A549 (cell line): ENCODE results near the gene ZNF283.
"Not testable (repeated sequence)": the region's sequence is repeated elsewhere in the genome, so short reads cannot be mapped to it uniquely, and the experiment has no call there.

Experiments
- CEBPB ChIP-seq, 2 experiments: fragments of >200 bp in 1 of 2; sonication (Bioruptor Twin) in 1 of 2; formaldehyde crosslinking in 1 of 2; IDR thresholded peaks; 2 replicates each; pipeline ENCODE4 v1.6.1; 2012 to 2016
- CHD2 ChIP-seq: fragments of 150-350 bp; IDR thresholded peaks from 2 replicates; pipeline ENCODE4 v1.6.1; 2014; ENCODE audit warnings: low read length; ENCODE audit not compliant: partially characterized antibody
- CTCF ChIP-seq: fragments of >200 bp; sonication (Bioruptor Twin); formaldehyde crosslinking; IDR thresholded peaks from 3 replicates; pipeline ENCODE4 v1.5.1; 2016
- EHF ChIP-seq: fragments of 250-450 bp; sonication (Bioruptor Pico); IDR thresholded peaks from 2 replicates; pipeline ENCODE4 v1.5.0; 2020; ENCODE audit warnings: mild to moderate bottlenecking
- ESRRA ChIP-seq: fragments of 150-350 bp; IDR thresholded peaks from 2 replicates; pipeline ENCODE4 v1.6.1; 2014; ENCODE audit warnings: mild to moderate bottlenecking, low read length, borderline replicate concordance
- HDAC2 ChIP-seq: fragments of 200-600 bp; sonication (generic); IDR thresholded peaks from 2 replicates; pipeline ENCODE4 v1.6.1; 2016
- PHF8 ChIP-seq: fragments of 200-600 bp; sonication (generic); IDR thresholded peaks from 2 replicates; pipeline ENCODE4 v1.6.1; 2016; ENCODE audit warnings: low read depth, mild to moderate bottlenecking, antibody characterized with exemption, moderate library complexity, borderline replicate concordance
- POLR2A ChIP-seq: IDR thresholded peaks from 2 replicates; pipeline ENCODE4 v1.6.1; 2012; ENCODE audit warnings: mild to moderate bottlenecking, low read length

- not testable (repeated sequence) for TF ChIP-seq CHD2; HDAC2; CTCF; PHF8; ESRRA; CEBPB (IDR thresholded peaks at IDR 0.05); EHF (CRISPR knock-in tag); POLR2A
Observed at GRCh38 chr19:43824572-43824971, 2.5 kb upstream of the ZNF283 start.
